Gastroesophageal sphincter (tissue), 4 donors: Measurements from ENCODE around the gene TRABD2B. TPM values are rescaled to one million over a fixed set of nuclear protein-coding genes. Genes with fewer than 3 reads are reported as not detected.

Source experiments
- ATAC-seq: fragments of 150-250 bp; one replicate; pipeline ENCODE4 v1.9.1; 2016; ENCODE audit warnings: mild to moderate bottlenecking, moderate library complexity
- H3K27ac ChIP-seq, 4 donors: fragments of 200-600 bp; sonication (generic) in 3 of 4; 1 replicate in 3 of 4; 2 replicates in 1 of 4; pipeline ENCODE4 v1.5.1; 2016 to 2019
- H3K27me3 ChIP-seq: fragments of 200-600 bp; sonication (generic); one replicate; pipeline ENCODE4 v1.5.1; 2019
- H3K36me3 ChIP-seq, 2 donors: fragments of 200-600 bp; sonication (generic); one replicate each; pipeline ENCODE4 v1.5.1; 2019; ENCODE audit warnings: control low read depth in 1 of 2
- H3K4me1 ChIP-seq, 3 donors: fragments of 200-600 bp; sonication (generic); 1 replicate in 2 of 3; 2 replicates in 1 of 3; pipeline ENCODE4 v1.5.1; 2016 to 2019; ENCODE audit warnings: control low read depth in 2 of 3
- H3K4me3 ChIP-seq, 2 donors: fragments of 200-600 bp; sonication (generic); one replicate each; pipeline ENCODE4 v1.5.1; 2019; ENCODE audit warnings: mild to moderate bottlenecking in 1 of 2, moderate library complexity in 1 of 2
- H3K9me3 ChIP-seq, 3 donors: fragments of 200-600 bp; sonication (generic); one replicate each; pipeline ENCODE4 v1.5.1; 2017 to 2019; ENCODE audit warnings: control low read depth in 2 of 3
- CTCF ChIP-seq, 4 experiments: fragments of 200-600 bp in 2 of 4; fragments of 450-650 bp in 2 of 4; sonication (generic) in 1 of 4; IDR thresholded peaks; one replicate each; pipeline ENCODE4 v1.5.1; 2017 to 2019; ENCODE audit warnings: antibody characterized with exemption in 4 of 4, mild to moderate bottlenecking in 2 of 4, moderate library complexity in 2 of 4
- EP300 ChIP-seq: sonication (generic); formaldehyde crosslinking; IDR thresholded peaks from one replicate; pipeline ENCODE4 v1.6.1; 2017; ENCODE audit warnings: antibody characterized with exemption, mild to moderate bottlenecking
- POLR2A ChIP-seq, 2 donors: fragments of 450-650 bp; IDR thresholded peaks; one replicate each; pipeline ENCODE4 v1.6.1; 2017; ENCODE audit warnings: antibody characterized with exemption in 2 of 2, mild to moderate bottlenecking in 2 of 2, moderate library complexity in 1 of 2
- POLR2AphosphoS5 ChIP-seq: sonication (generic); formaldehyde crosslinking; IDR thresholded peaks from one replicate; pipeline ENCODE4 v1.6.1; 2017; ENCODE audit warnings: antibody characterized with exemption
- WGBS, 2 donors: methylation state at CpG; one replicate each; pipeline ENCODE4 v1.1.5; 2018; ENCODE audit warnings: low coverage in 1 of 2; 5-methylcytosine and 5-hydroxymethylcytosine counted together
- total RNA-seq, 4 donors: library from RNA; depleted of rRNA; stranded (reverse); fragments of >200 nt; gene quantifications; one replicate each; pipeline ENCODE4 v1.1.0, GENCODE V29; 2016

The TRABD2B gene
- total RNA-seq, 4 donors from 2014 or later, result 2.6 to 6.5 (median 3.4) TPM

- Histone ChIP-seq H3K9me3 (no peaks in the 10 kb centered on the region), H3K4me1 (peaks cover 0 to 37% (median 14%) of the 10 kb centered on the region in 3 donors), H3K27me3 (no peaks in the 10 kb centered on the region), H3K4me3 (no peak overlapping the region), H3K27ac (no peak overlapping the region), H3K36me3 (no peaks in the 10 kb centered on the region)
- 80 to 100% methylated on average over 1 of the region's 4 CpGs for WGBS, 2 donors
- ATAC-seq, result no peak
- TF ChIP-seq POLR2AphosphoS5, result no peak
- TF ChIP-seq EP300, result no peak
- no peak for TF ChIP-seq POLR2A (IDR thresholded peaks at IDR 0.05)
- TF ChIP-seq CTCF (IDR thresholded peaks at IDR 0.05), result no peak
Measured at GRCh38 chr1:47756006-47756405, 241.2 kb downstream of the TRABD2B start.

GRCh38 chr1:47755101-47755990 lies 241.8 kb downstream of the TRABD2B start:
- H3K4me3 ChIP-seq, result no peak overlapping the region
- TF ChIP-seq EP300, result no peak
- TF ChIP-seq CTCF (IDR thresholded peaks at IDR 0.05), result peak in 2 of 4 experiments; percentile 11 to 35
- WGBS, 2 donors, result 89 to 100% methylated on average over 2 to 3 of the region's 8 CpGs
- H3K36me3 ChIP-seq, result no peaks in the 10 kb centered on the region
- H3K4me1 ChIP-seq, result peaks cover 0 to 37% (median 14%) of the 10 kb centered on the region in 3 donors
- H3K9me3 ChIP-seq, result no peaks in the 10 kb centered on the region
- H3K27ac ChIP-seq, result no peak overlapping the region
- no peaks in the 10 kb centered on the region for H3K27me3 ChIP-seq
- ATAC-seq, result no peak

GRCh38 chr1:47754221-47754620 lies 243.0 kb downstream of the TRABD2B start:
- no peak for TF ChIP-seq CTCF (IDR thresholded peaks at IDR 0.05)
- no peak for TF ChIP-seq POLR2AphosphoS5
- no peak for TF ChIP-seq EP300
- no peak for TF ChIP-seq POLR2A (IDR thresholded peaks at IDR 0.05)
- ATAC-seq, result no peak
- H3K27ac ChIP-seq, result no peak overlapping the region
- WGBS, 2 donors, result 83 to 100% methylated on average over 1 to 2 of the region's 6 CpGs
- H3K4me1 ChIP-seq, result peaks cover 0 to 28% (median 14%) of the 10 kb centered on the region in 3 donors
- no peaks in the 10 kb centered on the region for H3K9me3 ChIP-seq
- no peaks in the 10 kb centered on the region for H3K27me3 ChIP-seq
- no peaks in the 10 kb centered on the region for H3K36me3 ChIP-seq
- H3K4me3 ChIP-seq, result no peak overlapping the region

GRCh38 chr1:47753808-47754207 lies 243.4 kb downstream of the TRABD2B start:
- 50 to 83% methylated on average over 1 of the region's 1 CpG for WGBS, 2 donors
- Histone ChIP-seq H3K27ac (no peak overlapping the region), H3K27me3 (no peaks in the 10 kb centered on the region), H3K4me3 (no peak overlapping the region), H3K9me3 (no peaks in the 10 kb centered on the region), H3K36me3 (no peaks in the 10 kb centered on the region), H3K4me1 (peaks cover 0 to 28% (median 14%) of the 10 kb centered on the region in 3 donors)
- no peak for ATAC-seq
- no peak for TF ChIP-seq POLR2A (IDR thresholded peaks at IDR 0.05)
- TF ChIP-seq POLR2AphosphoS5, result no peak
- TF ChIP-seq EP300, result no peak
- no peak for TF ChIP-seq CTCF (IDR thresholded peaks at IDR 0.05)

- TF ChIP-seq POLR2A (IDR thresholded peaks at IDR 0.05) (no peak), EP300 (no peak), POLR2AphosphoS5 (no peak), CTCF (IDR thresholded peaks at IDR 0.05) (no peak)
- Histone ChIP-seq H3K9me3 (no peaks in the 10 kb centered on the region), H3K4me1 (peaks cover 0 to 28% (median 14%) of the 10 kb centered on the region in 3 donors), H3K27ac (peak overlapping the region in 2 of 4 donors; percentile 50 to 51), H3K27me3 (no peaks in the 10 kb centered on the region), H3K4me3 (no peak overlapping the region), H3K36me3 (no peaks in the 10 kb centered on the region)
- WGBS, 2 donors, result 85 to 89% methylated on average over 7 to 10 of the region's 12 CpGs
- no peak for ATAC-seq
Measured at GRCh38 chr1:47752559-47752958, 244.6 kb downstream of the TRABD2B start.
